Kidney (tissue), 14 donors: ENCODE data around the gene CCDC175. TPM values are rescaled to one million over a fixed set of nuclear protein-coding genes. Genes with fewer than 3 reads are reported as not detected.

ENCODE experiments used
- DNase-seq, 5 donors: peaks; one replicate each; pipeline ENCODE4 v3.0.0-alpha.2; 2013 to 2020
- FAIRE-seq: peaks from 2 replicates; lab custom pipeline; 2012; peaks lifted over from hg19 to GRCh38; lab: Jason Lieb, UNC
- H3K27ac ChIP-seq, 2 donors: one replicate each; pipeline ENCODE4 v1.7.0; 2013; ENCODE audit warnings: low read depth in 2 of 2, low read length in 2 of 2, inconsistent platforms in 1 of 2
- H3K27me3 ChIP-seq: one replicate; pipeline ENCODE4 v1.7.1; 2013; ENCODE audit warnings: low read length, inconsistent platforms; ENCODE audit not compliant: control insufficient read depth, insufficient read depth
- H3K36me3 ChIP-seq, 3 donors: one replicate each; pipeline versions ENCODE4 v1.7.0 to v1.7.1; 2013; ENCODE audit warnings: low read length in 3 of 3, control low read depth in 1 of 3, inconsistent platforms in 1 of 3; ENCODE audit not compliant: insufficient read depth in 3 of 3, control insufficient read depth in 2 of 3
- H3K4me1 ChIP-seq, 3 donors: one replicate each; pipeline versions ENCODE4 v1.7.0 to v1.7.1; 2013; ENCODE audit warnings: low read length in 3 of 3, inconsistent platforms in 1 of 3, low read depth in 1 of 3; ENCODE audit not compliant: control insufficient read depth in 2 of 3, insufficient read depth in 2 of 3
- H3K4me3 ChIP-seq, 3 donors: one replicate each; pipeline versions ENCODE4 v1.7.0 to v1.8.1; 2013; ENCODE audit warnings: low read length in 3 of 3, control low read depth in 1 of 3, inconsistent platforms in 1 of 3
- H3K9ac ChIP-seq, 3 donors: one replicate each; pipeline versions ENCODE4 v1.7.0 to v1.7.1; 2013; ENCODE audit warnings: low read length in 3 of 3, control low read depth in 1 of 3, inconsistent platforms in 1 of 3
- H3K9me3 ChIP-seq, 3 donors: one replicate each; pipeline versions ENCODE4 v1.7.0 to v1.7.1; 2013; ENCODE audit warnings: low read length in 3 of 3, control low read depth in 1 of 3, inconsistent platforms in 1 of 3; ENCODE audit not compliant: control insufficient read depth in 2 of 3, insufficient read depth in 1 of 3
- intact Hi-C: fragments of 100-400 bp; cut with DNase I; formaldehyde crosslinking; loops from one replicate; pipeline ENCODE4 v1.11.1; 2022
- polyA plus RNA-seq: library from polyadenylated mRNA; stranded (reverse); fragments of 350-450 nt; fragmentation: Illumina TruSeq; extraction: RNeasy Lipid Tissue Mini Kit (QIAGEN cat#74804); gene quantifications from one replicate; pipeline ENCODE4 v1.2.3, GENCODE V29; 2014; ENCODE audit warnings: low read depth, low replicate concordance; ENCODE audit not compliant: insufficient read depth
- total RNA-seq: library from RNA; stranded (reverse); fragmentation: NEBNext Ultra II Directional; extraction: Animal tissue kit (Norgen Biotek cat#: 25700); gene quantifications from one replicate; pipeline ENCODE4 v1.2.1, GENCODE V29; 2021
- TF ChIP-seq, protein P1 (sequence below): IDR thresholded peaks from 3 replicates; pipeline ENCODE4 v1.5.1; 2012; ENCODE audit warnings: mild to moderate bottlenecking, moderate library complexity, borderline replicate concordance; ENCODE audit not compliant: insufficient read depth; ENCODE audit errors: extremely low read depth
- donor health status: control.
- donor health status: control.
- donor health status: control.
- donor health status: control.
- donor health status: control.
- donor health status: DM: yes; HTN: yes; CAD: no.
- donor health status: Normal renal cell carcinoma (clear cell type).

CCDC175 gene
- total and polyA plus RNA-seq, 2 donors from 2014 or later, result not detected

DNA sequence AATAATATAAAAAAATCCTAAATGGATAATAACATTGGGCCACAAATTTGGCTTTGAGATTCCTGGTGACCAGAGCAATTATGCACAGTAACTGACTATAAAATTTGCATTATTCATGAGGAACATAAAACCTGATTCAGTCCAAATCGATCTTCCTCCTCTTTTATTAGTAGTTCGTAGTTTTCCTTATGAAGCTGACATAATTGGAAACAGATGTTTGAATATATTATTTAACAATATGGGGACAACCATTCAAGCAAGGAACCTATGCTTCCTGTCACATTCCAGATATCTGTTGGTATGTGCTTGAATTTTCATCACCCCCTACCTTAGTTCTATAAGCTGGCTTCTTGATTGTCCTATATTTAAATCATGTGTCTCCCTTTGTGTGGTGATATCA lies 34.9 kb downstream of the CCDC175 start:
- TF ChIP-seq, protein P1, sequence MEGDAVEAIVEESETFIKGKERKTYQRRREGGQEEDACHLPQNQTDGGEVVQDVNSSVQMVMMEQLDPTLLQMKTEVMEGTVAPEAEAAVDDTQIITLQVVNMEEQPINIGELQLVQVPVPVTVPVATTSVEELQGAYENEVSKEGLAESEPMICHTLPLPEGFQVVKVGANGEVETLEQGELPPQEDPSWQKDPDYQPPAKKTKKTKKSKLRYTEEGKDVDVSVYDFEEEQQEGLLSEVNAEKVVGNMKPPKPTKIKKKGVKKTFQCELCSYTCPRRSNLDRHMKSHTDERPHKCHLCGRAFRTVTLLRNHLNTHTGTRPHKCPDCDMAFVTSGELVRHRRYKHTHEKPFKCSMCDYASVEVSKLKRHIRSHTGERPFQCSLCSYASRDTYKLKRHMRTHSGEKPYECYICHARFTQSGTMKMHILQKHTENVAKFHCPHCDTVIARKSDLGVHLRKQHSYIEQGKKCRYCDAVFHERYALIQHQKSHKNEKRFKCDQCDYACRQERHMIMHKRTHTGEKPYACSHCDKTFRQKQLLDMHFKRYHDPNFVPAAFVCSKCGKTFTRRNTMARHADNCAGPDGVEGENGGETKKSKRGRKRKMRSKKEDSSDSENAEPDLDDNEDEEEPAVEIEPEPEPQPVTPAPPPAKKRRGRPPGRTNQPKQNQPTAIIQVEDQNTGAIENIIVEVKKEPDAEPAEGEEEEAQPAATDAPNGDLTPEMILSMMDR, result no peak
- DNase-seq, result no peak
- Histone ChIP-seq H3K4me3 (no peak overlapping the region), H3K36me3 (no peaks in the 10 kb centered on the region), H3K4me1 (no peaks in the 10 kb centered on the region), H3K9ac (no peak overlapping the region), H3K27ac (no peak overlapping the region), H3K9me3 (no peaks in the 10 kb centered on the region), H3K27me3 (no peaks in the 10 kb centered on the region)
- intact Hi-C loops, result no loop called here
- no peak for FAIRE-seq

DNA sequence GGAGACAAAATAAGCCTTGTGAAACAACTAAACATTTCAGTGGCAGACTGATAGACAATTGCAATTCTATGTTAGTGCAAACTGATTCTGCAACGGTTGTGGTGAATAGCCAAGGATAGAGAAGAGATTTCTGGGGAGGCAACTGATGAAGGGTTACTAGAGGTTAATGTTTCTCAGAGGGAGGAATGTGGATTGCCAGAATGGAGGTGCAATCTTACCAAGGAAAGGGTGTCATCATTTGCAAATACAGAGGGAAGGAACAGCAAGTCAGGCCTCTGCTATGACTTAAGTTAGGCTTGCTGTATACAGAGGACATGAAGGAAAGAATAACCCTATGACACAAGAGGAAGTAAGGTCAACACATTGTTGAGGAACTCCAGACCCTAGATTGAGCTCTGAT lies 35.8 kb downstream of the CCDC175 start:
- H3K4me1 ChIP-seq, result no peaks in the 10 kb centered on the region
- intact Hi-C loops, result no loop called here
- H3K27ac ChIP-seq, result no peak overlapping the region
- TF ChIP-seq, protein P1, result no peak
- no peaks in the 10 kb centered on the region for H3K36me3 ChIP-seq
- H3K9ac ChIP-seq, result no peak overlapping the region
- no peak for DNase-seq
- H3K27me3 ChIP-seq, result no peaks in the 10 kb centered on the region
- H3K4me3 ChIP-seq, result no peak overlapping the region
- no peaks in the 10 kb centered on the region for H3K9me3 ChIP-seq
- no peak for FAIRE-seq

DNA sequence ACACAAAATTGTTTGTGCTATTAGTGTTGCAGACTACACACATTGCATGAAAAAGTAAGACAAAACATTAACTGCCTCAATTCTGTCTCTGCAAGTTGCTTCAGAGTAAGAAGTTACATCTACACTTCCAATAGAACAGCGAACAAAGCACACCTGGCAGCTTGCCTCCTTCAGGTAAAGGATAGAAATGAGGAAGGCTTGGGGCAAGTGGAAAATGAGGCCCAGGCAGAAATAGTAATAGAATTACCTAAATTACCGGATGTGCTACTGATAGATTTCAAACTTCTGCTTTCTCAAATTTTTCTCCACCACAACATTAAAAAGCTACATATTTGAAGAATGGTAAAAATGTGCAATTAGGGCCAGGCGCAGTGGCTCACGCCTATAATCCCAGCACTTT lies 37.7 kb downstream of the CCDC175 start:
- TF ChIP-seq, protein P1, result no peak
- Histone ChIP-seq H3K9me3 (no peaks in the 10 kb centered on the region), H3K9ac (no peak overlapping the region), H3K4me3 (no peak overlapping the region), H3K27ac (no peak overlapping the region), H3K27me3 (no peaks in the 10 kb centered on the region), H3K36me3 (no peaks in the 10 kb centered on the region), H3K4me1 (no peaks in the 10 kb centered on the region)
- FAIRE-seq (no peak), DNase-seq (no peak)
- intact Hi-C loops, result no loop called here

DNA sequence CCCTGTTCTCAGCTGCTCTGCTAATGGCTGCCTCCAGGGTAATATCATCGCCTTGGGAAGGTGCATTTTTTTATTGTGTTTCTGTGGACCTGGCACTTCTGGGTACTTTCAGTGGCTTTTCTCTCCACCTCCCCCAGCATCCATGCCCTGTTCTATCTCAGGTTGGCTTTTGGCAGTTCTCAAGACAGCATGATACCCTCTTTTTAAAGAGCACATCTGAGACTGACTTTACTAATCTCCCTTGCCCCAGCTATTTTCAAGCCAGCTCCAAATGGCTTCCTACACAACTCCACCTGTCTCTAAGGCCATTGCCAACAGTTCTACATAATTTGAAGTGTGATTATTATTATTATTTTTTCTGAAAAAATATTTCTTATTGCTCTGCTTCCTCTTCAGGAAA lies 39.1 kb downstream of the CCDC175 start:
- H3K36me3 ChIP-seq, result no peaks in the 10 kb centered on the region
- no peak for DNase-seq
- TF ChIP-seq, protein P1, result no peak
- no peak overlapping the region for H3K27ac ChIP-seq
- FAIRE-seq, result no peak
- H3K9me3 ChIP-seq, result no peaks in the 10 kb centered on the region
- no peak overlapping the region for H3K4me3 ChIP-seq
- H3K27me3 ChIP-seq, result no peaks in the 10 kb centered on the region
- no peaks in the 10 kb centered on the region for H3K4me1 ChIP-seq
- H3K9ac ChIP-seq, result no peak overlapping the region
- intact Hi-C loops, result no loop called here
